Measurements from ENCODE around the gene COQ9.

Gene COQ9

DNA sequence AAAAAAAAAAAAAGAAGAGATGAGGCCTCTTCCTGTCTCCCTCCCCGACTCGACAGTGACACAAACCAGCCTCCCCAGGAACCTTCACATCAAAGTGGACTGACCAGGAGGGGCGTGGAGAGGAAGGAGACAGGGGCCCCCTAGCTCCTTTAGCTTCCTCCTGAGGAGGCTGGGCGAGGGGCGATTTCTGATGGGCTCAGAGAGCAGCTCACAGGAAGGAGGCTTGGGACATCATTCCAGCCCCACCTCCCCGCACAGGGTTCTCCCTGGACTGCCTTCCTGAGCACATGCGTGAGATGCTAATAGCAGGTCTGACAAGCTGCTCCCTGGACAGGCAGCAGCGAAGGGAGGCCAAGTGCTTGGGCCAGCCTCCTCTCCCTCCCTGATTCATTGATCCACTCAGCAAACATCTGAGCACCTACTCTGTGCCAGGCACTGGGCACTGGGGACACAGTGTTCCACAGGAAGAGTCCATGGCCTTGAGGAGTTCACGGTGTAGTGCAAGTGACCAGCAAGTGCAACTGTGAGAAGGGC, 53.4 kb downstream of the COQ9 start:
- DNase-seq: no peak
- H3K27me3 ChIP-seq (replicated peaks; ENCODE audit: control insufficient read depth, insufficient read depth, low read length, poor library complexity, severe bottlenecking): no peaks in the 10 kb centered on the region

DNA sequence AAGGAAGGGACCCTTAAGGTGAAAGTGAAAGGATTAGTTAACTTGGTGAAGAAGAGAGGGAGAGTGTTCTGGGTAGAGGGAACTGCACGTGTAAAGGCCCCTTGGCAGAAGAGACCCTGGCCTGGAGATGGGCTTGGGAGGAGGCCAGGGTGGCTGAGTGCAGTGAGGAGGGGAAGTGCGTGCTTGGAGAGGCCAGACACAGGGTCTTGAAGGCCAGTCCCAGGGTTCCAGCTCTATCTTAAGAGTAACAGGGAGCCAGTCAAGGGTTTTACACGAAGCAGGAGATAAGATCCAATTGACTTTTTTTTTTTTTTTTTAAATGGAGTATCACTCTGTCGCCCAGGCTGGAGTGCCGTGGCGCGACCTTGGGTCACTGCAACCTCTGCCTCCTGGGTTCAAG, 54.2 kb downstream of the COQ9 start:
- H3K27ac ChIP-seq (ENCODE audit: insufficient read depth, low read length, poor library complexity, severe bottlenecking): no peak overlapping the region
- H3K27me3 ChIP-seq (replicated peaks; ENCODE audit: control insufficient read depth, insufficient read depth, low read length, poor library complexity, severe bottlenecking): no peaks in the 10 kb centered on the region
- DNase-seq: no peak
- no peaks in the 10 kb centered on the region for H3K36me3 ChIP-seq (ENCODE audit: control insufficient read depth, insufficient read depth, low read length)
- no peaks in the 10 kb centered on the region for H3K9me3 ChIP-seq (ENCODE audit: control insufficient read depth, low read length)
- H3K4me3 ChIP-seq (ENCODE audit: insufficient read depth, low read depth, low read length, poor library complexity, severe bottlenecking): no peak overlapping the region
- H3K4me1 ChIP-seq (ENCODE audit: control insufficient read depth, insufficient read depth, low read length, poor library complexity, severe bottlenecking): no peaks in the 10 kb centered on the region

More for the DNA sequence above, 53.4 kb downstream of the COQ9 start:
- Histone ChIP-seq H3K36me3 (ENCODE audit: control insufficient read depth, insufficient read depth, low read length) (no peaks in the 10 kb centered on the region), H3K4me3 (ENCODE audit: insufficient read depth, low read depth, low read length, poor library complexity, severe bottlenecking) (no peak overlapping the region), H3K4me1 (ENCODE audit: control insufficient read depth, insufficient read depth, low read length, poor library complexity, severe bottlenecking) (no peaks in the 10 kb centered on the region), H3K9me3 (ENCODE audit: control insufficient read depth, low read length) (no peaks in the 10 kb centered on the region), H3K27ac (ENCODE audit: insufficient read depth, low read length, poor library complexity, severe bottlenecking) (no peak overlapping the region)

DNA sequence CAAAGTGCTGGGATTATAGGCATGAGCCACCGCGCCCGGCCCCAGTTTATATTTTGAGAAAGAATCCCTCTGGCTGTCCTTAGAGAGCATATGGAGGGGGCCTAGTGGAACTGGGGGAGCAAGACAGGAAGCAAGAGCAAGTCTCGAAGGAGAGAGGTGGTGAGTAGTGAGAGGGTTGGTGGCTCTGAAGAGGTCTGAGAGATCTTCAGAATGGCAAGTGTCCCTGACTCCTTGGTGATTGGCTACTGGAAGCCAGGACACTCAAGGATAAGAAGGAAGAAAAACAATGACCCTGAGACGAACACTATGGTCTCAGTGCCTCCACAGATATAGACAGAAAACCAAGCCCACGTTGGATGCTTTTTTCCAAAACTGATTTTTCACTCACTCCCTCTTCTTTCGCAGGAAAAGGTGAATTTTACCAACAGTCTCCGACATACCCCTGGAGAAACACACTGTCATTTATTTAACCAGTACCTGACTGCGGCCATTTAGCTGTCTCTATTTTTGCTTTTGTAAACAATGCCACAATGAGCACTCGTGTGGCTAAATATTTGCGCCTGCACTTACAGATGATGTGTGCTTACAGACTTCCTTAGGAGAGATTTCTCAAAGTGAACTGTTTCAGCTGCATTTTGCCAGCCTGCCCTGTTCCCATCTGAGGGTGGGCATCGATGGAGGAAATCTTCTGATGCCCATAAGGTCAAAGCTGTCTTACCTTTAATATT, 54.9 kb downstream of the COQ9 start:
- no peak for DNase-seq
- H3K27me3 ChIP-seq (replicated peaks; ENCODE audit: control insufficient read depth, insufficient read depth, low read length, poor library complexity, severe bottlenecking): no peaks in the 10 kb centered on the region
- H3K4me1 ChIP-seq (ENCODE audit: control insufficient read depth, insufficient read depth, low read length, poor library complexity, severe bottlenecking): no peaks in the 10 kb centered on the region
- no peaks in the 10 kb centered on the region for H3K9me3 ChIP-seq (ENCODE audit: control insufficient read depth, low read length)
- H3K27ac ChIP-seq (ENCODE audit: insufficient read depth, low read length, poor library complexity, severe bottlenecking): no peak overlapping the region
- no peaks in the 10 kb centered on the region for H3K36me3 ChIP-seq (ENCODE audit: control insufficient read depth, insufficient read depth, low read length)
- H3K4me3 ChIP-seq (ENCODE audit: insufficient read depth, low read depth, low read length, poor library complexity, severe bottlenecking): no peak overlapping the region

DNA sequence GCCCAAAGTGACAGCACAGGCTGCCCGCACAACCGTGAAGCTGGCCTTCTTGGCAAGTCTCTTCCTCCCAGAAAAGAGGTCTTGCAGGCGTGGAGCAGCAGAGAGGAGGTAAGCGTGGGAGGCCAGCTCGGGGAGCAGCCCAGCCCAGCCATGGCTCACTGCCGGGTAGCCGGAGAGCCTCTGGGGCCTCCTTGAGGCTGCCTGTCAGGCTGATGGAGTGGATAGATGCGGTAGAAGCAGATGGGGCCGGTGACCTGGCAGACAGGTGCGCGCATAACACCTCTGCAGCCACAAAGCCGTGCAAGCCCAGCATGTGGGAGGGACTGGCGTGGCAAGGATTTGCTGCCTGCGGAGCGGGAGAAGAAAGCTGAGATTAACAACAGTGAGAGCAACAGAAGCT, 56.1 kb downstream of the COQ9 start:
- H3K27ac ChIP-seq (ENCODE audit: insufficient read depth, low read length, poor library complexity, severe bottlenecking): no peak overlapping the region
- H3K27me3 ChIP-seq (replicated peaks; ENCODE audit: control insufficient read depth, insufficient read depth, low read length, poor library complexity, severe bottlenecking): no peaks in the 10 kb centered on the region
- H3K4me1 ChIP-seq (ENCODE audit: control insufficient read depth, insufficient read depth, low read length, poor library complexity, severe bottlenecking): no peaks in the 10 kb centered on the region
- H3K36me3 ChIP-seq (ENCODE audit: control insufficient read depth, insufficient read depth, low read length): no peaks in the 10 kb centered on the region
- H3K4me3 ChIP-seq (ENCODE audit: insufficient read depth, low read depth, low read length, poor library complexity, severe bottlenecking): no peak overlapping the region
- no peak for DNase-seq
- no peaks in the 10 kb centered on the region for H3K9me3 ChIP-seq (ENCODE audit: control insufficient read depth, low read length)

DNA sequence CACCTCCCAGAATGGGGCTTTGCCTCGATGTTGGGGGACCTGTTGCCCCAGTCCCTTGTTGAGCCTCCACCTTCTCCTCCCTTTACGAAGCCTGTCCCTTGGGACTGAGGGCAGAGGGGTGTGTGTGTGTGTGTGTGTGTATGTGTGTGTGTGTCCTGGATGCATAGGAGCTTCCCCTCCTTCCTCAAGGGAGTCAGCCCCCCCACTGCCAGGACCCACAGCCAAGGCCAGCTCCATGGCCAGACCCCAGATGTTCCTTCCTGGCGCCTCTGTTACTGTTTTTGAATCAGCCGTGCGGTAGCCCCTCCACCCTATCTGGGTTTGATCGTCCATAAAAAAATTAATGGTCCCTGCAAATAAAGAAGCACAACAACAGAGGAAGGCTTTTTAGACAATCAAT, 56.7 kb downstream of the COQ9 start:
- no peaks in the 10 kb centered on the region for H3K9me3 ChIP-seq (ENCODE audit: control insufficient read depth, low read length)
- H3K4me1 ChIP-seq (ENCODE audit: control insufficient read depth, insufficient read depth, low read length, poor library complexity, severe bottlenecking): no peaks in the 10 kb centered on the region
- H3K27me3 ChIP-seq (replicated peaks; ENCODE audit: control insufficient read depth, insufficient read depth, low read length, poor library complexity, severe bottlenecking): no peaks in the 10 kb centered on the region
- H3K27ac ChIP-seq (ENCODE audit: insufficient read depth, low read length, poor library complexity, severe bottlenecking): no peak overlapping the region
- no peak overlapping the region for H3K4me3 ChIP-seq (ENCODE audit: insufficient read depth, low read depth, low read length, poor library complexity, severe bottlenecking)
- no peak for DNase-seq
- no peaks in the 10 kb centered on the region for H3K36me3 ChIP-seq (ENCODE audit: control insufficient read depth, insufficient read depth, low read length)

DNA sequence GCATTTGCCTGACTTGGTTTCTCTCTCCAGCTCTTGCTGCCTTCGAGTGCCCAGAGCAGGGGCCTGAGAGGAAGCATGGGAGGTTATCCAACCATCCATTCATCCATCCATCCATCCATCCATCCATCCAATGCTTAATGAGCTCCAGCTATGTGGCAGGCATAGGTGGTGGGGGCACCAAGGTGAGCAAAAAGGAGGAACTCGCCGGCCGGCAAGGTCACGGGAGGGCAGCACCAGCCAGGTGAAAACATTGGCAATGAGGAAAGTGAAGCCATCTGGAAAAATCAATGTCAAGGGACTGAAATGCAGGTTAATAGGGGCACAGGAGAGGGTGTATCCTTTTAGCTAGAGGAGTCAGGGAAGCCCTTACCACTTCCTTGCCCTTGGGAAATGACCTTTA, 57.2 kb downstream of the COQ9 start:
- no peak for DNase-seq
- no peaks in the 10 kb centered on the region for H3K9me3 ChIP-seq (ENCODE audit: control insufficient read depth, low read length)
- H3K27me3 ChIP-seq (replicated peaks; ENCODE audit: control insufficient read depth, insufficient read depth, low read length, poor library complexity, severe bottlenecking): no peaks in the 10 kb centered on the region
- H3K4me1 ChIP-seq (ENCODE audit: control insufficient read depth, insufficient read depth, low read length, poor library complexity, severe bottlenecking): no peaks in the 10 kb centered on the region
- no peaks in the 10 kb centered on the region for H3K36me3 ChIP-seq (ENCODE audit: control insufficient read depth, insufficient read depth, low read length)
- no peak overlapping the region for H3K4me3 ChIP-seq (ENCODE audit: insufficient read depth, low read depth, low read length, poor library complexity, severe bottlenecking)
- H3K27ac ChIP-seq (ENCODE audit: insufficient read depth, low read length, poor library complexity, severe bottlenecking): no peak overlapping the region

DNA sequence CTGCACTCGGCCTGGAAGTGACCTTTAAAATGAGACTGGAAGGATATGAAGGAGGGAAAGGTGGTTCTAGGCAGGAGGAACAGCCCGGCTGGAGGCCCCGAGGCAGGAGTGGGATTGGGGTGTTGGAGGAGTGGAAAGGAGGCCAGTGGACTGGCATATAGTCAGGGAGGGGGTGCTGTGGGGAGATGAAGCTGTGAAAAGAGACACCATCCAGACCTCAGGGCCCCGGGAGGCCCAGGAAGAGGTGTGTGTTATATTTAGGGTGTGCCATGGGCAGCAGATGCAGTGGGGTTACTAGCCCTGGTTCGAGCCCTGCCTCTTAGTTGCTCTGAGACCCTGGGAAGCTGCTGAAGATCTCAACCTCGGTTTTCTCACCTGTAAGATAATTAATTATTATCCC, 57.9 kb downstream of the COQ9 start:
- H3K4me3 ChIP-seq (ENCODE audit: insufficient read depth, low read depth, low read length, poor library complexity, severe bottlenecking): no peak overlapping the region
- no peaks in the 10 kb centered on the region for H3K27me3 ChIP-seq (replicated peaks; ENCODE audit: control insufficient read depth, insufficient read depth, low read length, poor library complexity, severe bottlenecking)
- no peaks in the 10 kb centered on the region for H3K4me1 ChIP-seq (ENCODE audit: control insufficient read depth, insufficient read depth, low read length, poor library complexity, severe bottlenecking)
- H3K27ac ChIP-seq (ENCODE audit: insufficient read depth, low read length, poor library complexity, severe bottlenecking): no peak overlapping the region
- DNase-seq: no peak
- H3K9me3 ChIP-seq (ENCODE audit: control insufficient read depth, low read length): no peaks in the 10 kb centered on the region
- no peaks in the 10 kb centered on the region for H3K36me3 ChIP-seq (ENCODE audit: control insufficient read depth, insufficient read depth, low read length)

DNA sequence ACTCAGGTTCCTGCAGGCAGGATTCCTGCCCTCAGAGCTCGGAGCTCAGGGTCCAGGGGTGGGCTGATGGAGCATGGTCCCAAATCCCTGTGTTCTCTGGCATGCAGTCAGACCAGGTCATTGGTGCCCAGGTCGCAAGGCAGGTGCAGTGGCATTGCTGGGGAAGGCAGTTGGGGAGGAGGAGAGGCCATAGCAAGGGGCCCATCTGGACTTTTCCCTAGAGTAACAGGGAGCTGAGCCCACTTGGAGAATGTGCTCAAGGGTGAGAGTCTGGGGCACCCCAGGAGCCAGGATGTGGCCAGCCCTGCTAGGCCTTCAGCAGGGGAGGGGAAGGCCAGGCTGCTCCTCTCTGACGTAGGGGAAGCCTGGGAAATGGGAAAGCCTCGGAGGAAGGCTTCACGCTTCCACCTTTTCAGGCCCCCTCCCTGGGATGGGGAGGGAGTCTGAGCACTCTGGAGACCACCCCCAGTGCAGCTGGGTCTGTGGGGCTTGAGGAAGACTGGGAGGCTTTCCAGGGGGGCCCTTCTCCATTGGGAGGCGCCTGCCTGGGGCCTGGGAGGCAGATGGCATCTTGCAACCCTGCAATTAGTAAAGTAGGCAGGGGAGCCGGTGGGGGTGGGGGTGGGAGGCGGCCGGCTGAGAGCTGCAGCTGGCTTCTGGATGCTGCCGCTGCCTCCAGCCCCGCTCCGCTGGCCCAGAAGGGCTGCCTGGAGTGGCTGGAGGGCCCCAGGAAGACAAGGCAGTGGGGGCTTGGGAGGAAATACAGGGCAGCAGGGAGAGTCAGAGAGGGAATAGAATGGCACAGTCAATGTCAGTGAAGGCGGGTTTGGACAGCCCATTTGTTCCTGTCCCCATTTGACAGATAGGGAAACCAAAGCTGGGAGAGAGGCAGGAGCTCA, 60.1 kb downstream of the COQ9 start:
- no peak for DNase-seq
- Histone ChIP-seq H3K4me1 (ENCODE audit: control insufficient read depth, insufficient read depth, low read length, poor library complexity, severe bottlenecking) (no peaks in the 10 kb centered on the region), H3K4me3 (ENCODE audit: insufficient read depth, low read depth, low read length, poor library complexity, severe bottlenecking) (no peak overlapping the region)

DNA sequence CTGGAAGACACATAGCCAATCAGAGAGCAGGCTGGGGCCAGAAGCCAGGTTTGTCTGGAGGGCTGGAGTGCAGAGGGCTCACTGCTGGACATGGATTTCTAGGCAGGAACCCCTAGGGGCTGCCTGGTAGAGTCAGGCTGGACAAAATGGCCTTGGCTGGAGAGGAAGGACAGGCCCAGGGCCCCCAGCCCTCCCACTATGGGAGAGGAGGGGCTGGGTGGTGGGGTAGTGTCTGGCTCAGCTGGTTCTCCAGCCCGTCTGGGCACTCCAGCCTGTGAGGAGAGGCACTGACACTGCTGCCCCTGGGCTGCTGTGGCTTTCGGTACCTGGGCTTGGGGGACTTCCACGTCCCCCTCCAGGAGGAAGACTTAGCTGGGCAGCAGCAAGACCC, 60.8 kb downstream of the COQ9 start:
- DNase-seq: no peak
- H3K36me3 ChIP-seq (ENCODE audit: control insufficient read depth, insufficient read depth, low read length): no peaks in the 10 kb centered on the region
- H3K9me3 ChIP-seq (ENCODE audit: control insufficient read depth, low read length): no peaks in the 10 kb centered on the region
- no peaks in the 10 kb centered on the region for H3K4me1 ChIP-seq (ENCODE audit: control insufficient read depth, insufficient read depth, low read length, poor library complexity, severe bottlenecking)
- H3K27ac ChIP-seq (ENCODE audit: insufficient read depth, low read length, poor library complexity, severe bottlenecking): no peak overlapping the region
- H3K27me3 ChIP-seq (replicated peaks; ENCODE audit: control insufficient read depth, insufficient read depth, low read length, poor library complexity, severe bottlenecking): no peaks in the 10 kb centered on the region
- no peak overlapping the region for H3K4me3 ChIP-seq (ENCODE audit: insufficient read depth, low read depth, low read length, poor library complexity, severe bottlenecking)

More for the DNA sequence above, 60.1 kb downstream of the COQ9 start:
- Histone ChIP-seq H3K27me3 (replicated peaks; ENCODE audit: control insufficient read depth, insufficient read depth, low read length, poor library complexity, severe bottlenecking) (no peaks in the 10 kb centered on the region), H3K27ac (ENCODE audit: insufficient read depth, low read length, poor library complexity, severe bottlenecking) (no peak overlapping the region), H3K36me3 (ENCODE audit: control insufficient read depth, insufficient read depth, low read length) (no peaks in the 10 kb centered on the region), H3K9me3 (ENCODE audit: control insufficient read depth, low read length) (no peaks in the 10 kb centered on the region)
